Measurements from ENCODE around the gene CPNE5. TPM values are rescaled to one million over a fixed set of nuclear protein-coding genes. Genes with fewer than 3 reads are reported as not detected.
A peak's percentile ranks its signal among the peaks of the same experiment; 100 is the strongest.

CPNE5 gene
- polyA plus RNA-seq, 1 donor (not counting 4 experiments of a cell fraction or from before 2014, with no cell fraction given), result 0.05 TPM

- FAIRE-seq (no peak), DNase-seq (ENCODE audit: low read depth, low spot score) (no peak)
- peak overlapping the region; percentile 13 for H3K27ac ChIP-seq (ENCODE audit: control insufficient read depth, insufficient read depth, low read length)
- dilution Hi-C loops (cut with MboI; ENCODE audit: extremely low pct_ligation_motif_present, low sequenced_read_pairs), result no loop called here
- no peak overlapping the region for H2AFZ ChIP-seq (ENCODE audit: control insufficient read depth, low read length)
- H3K27me3 ChIP-seq (ENCODE audit: control insufficient read depth, extremely low read depth, insufficient read depth, low read length), result no peaks in the 10 kb centered on the region
- peak overlapping the region; percentile 90 to 100 (median 98) for H3K4me3 ChIP-seq (ENCODE audit: control insufficient read depth in 2 of 3, extremely low read depth in 1 of 3, insufficient read depth in 2 of 3, low read depth in 1 of 3, low read length in 3 of 3)
- H3K4me1 ChIP-seq (ENCODE audit: control insufficient read depth, extremely low read depth, insufficient read depth, low read length), result peaks cover 11% of the 10 kb centered on the region
- TF ChIP-seq CTCF (optimal IDR thresholded peaks at IDR 0.05 in 1 of 3, IDR thresholded peaks at IDR 0.05 in 1 of 3, conservative IDR thresholded peaks at IDR 0.05 in 1 of 3; ENCODE audit: extremely low read depth in 1 of 3, insufficient read depth in 2 of 3, low read length in 3 of 3), result no peak
- no peak for TF ChIP-seq EZH2 (IDR thresholded peaks at IDR 0.05; ENCODE audit: low read length)
- peak overlapping the region; percentile 88 for H3K4me2 ChIP-seq (ENCODE audit: control insufficient read depth, extremely low read depth, insufficient read depth, low read depth, low read length)
- no peaks in the 10 kb centered on the region for H3K9me3 ChIP-seq (ENCODE audit: control insufficient read depth, low read depth, low read length)
- H3K36me3 ChIP-seq (ENCODE audit: control insufficient read depth in 2 of 2, extremely low read depth in 1 of 2, insufficient read depth in 2 of 2, low read length in 2 of 2), result no peaks in the 10 kb centered on the region
- peaks cover 28% of the 10 kb centered on the region for H3K79me2 ChIP-seq (ENCODE audit: control insufficient read depth, insufficient read depth, low read length)
- no peaks in the 10 kb centered on the region for H4K20me1 ChIP-seq (ENCODE audit: control insufficient read depth, extremely low read depth, insufficient read depth, low read length)
- peak overlapping the region; percentile 93 for H3K9ac ChIP-seq (ENCODE audit: control insufficient read depth, extremely low read depth, insufficient read depth, low read length)
- no peaks in the 10 kb centered on the region for H3K9me1 ChIP-seq (ENCODE audit: control insufficient read depth, extremely low read depth, insufficient read depth, low read length)
Observed at GRCh38 chr6:36886950-36887618, 47.8 kb upstream of the CPNE5 start.

GRCh38 chr6:36885461-36886401 lies 46.5 kb upstream of the CPNE5 start, which contains the start of gene C6orf89:
Gene C6orf89, plus strand, starts transcription at chr6:36885952. Its CDS starts 13,493 bp downstream, at chr6:36899445.
- Histone ChIP-seq H3K36me3 (ENCODE audit: control insufficient read depth in 2 of 2, extremely low read depth in 1 of 2, insufficient read depth in 2 of 2, low read length in 2 of 2) (no peaks in the 10 kb centered on the region), H3K4me1 (ENCODE audit: control insufficient read depth, extremely low read depth, insufficient read depth, low read length) (peaks cover 11% of the 10 kb centered on the region), H2AFZ (ENCODE audit: control insufficient read depth, low read length) (peak within 1 kb of the TSS; percentile 100), H3K9me3 (ENCODE audit: control insufficient read depth, low read depth, low read length) (no peaks in the 10 kb centered on the region), H3K27me3 (ENCODE audit: control insufficient read depth, extremely low read depth, insufficient read depth, low read length) (no peaks in the 10 kb centered on the region), H3K27ac (ENCODE audit: control insufficient read depth, insufficient read depth, low read length) (peak within 1 kb of the TSS; percentile 83), H3K4me2 (ENCODE audit: control insufficient read depth, extremely low read depth, insufficient read depth, low read depth, low read length) (peak within 1 kb of the TSS; percentile 88), H3K79me2 (ENCODE audit: control insufficient read depth, insufficient read depth, low read length) (peaks cover 28% of the 10 kb centered on the region), H3K9ac (ENCODE audit: control insufficient read depth, extremely low read depth, insufficient read depth, low read length) (peak within 1 kb of the TSS; percentile 93), H3K9me1 (ENCODE audit: control insufficient read depth, extremely low read depth, insufficient read depth, low read length) (no peaks in the 10 kb centered on the region), H4K20me1 (ENCODE audit: control insufficient read depth, extremely low read depth, insufficient read depth, low read length) (no peaks in the 10 kb centered on the region), H3K4me3 (ENCODE audit: control insufficient read depth in 2 of 3, extremely low read depth in 1 of 3, insufficient read depth in 2 of 3, low read depth in 1 of 3, low read length in 3 of 3) (peak within 1 kb of the TSS; percentile 90 to 100 (median 98))
- peak; percentile 88 for DNase-seq (ENCODE audit: low read depth, low spot score)
- dilution Hi-C loops (cut with MboI; ENCODE audit: extremely low pct_ligation_motif_present, low sequenced_read_pairs), result no loop called here
- TF ChIP-seq EZH2 (IDR thresholded peaks at IDR 0.05; ENCODE audit: low read length) (no peak), CTCF (optimal IDR thresholded peaks at IDR 0.05 in 1 of 3, IDR thresholded peaks at IDR 0.05 in 1 of 3, conservative IDR thresholded peaks at IDR 0.05 in 1 of 3; ENCODE audit: extremely low read depth in 1 of 3, insufficient read depth in 2 of 3, low read length in 3 of 3) (peak; percentile 82 to 89 (median 88))
- FAIRE-seq, result peak; percentile 69

Measured in keratinocyte (primary cell).